Lower lobe of right lung (tissue), 2 donors: Measurements from ENCODE around the gene SPON1. TPM values are rescaled to one million over a fixed set of nuclear protein-coding genes. Genes with fewer than 3 reads are reported as not detected.

Source experiments
- ATAC-seq, 2 donors: fragments of 200-7000 bp; cut with Tn5 transposase; one replicate each; pipeline ENCODE4 v1.9.1; 2020 to 2022; ENCODE audit warnings: mild to moderate bottlenecking in 2 of 2, moderate library complexity in 2 of 2
- DNase-seq: peaks from one replicate; pipeline ENCODE4 v3.0.0-alpha.2; 2020
- H3K27ac ChIP-seq: fragments of 200-600 bp; one replicate; pipeline ENCODE4 v1.8.0; 2022
- H3K27me3 ChIP-seq: fragments of 200-600 bp; one replicate; pipeline ENCODE4 v1.8.0; 2022; ENCODE audit warnings: low read depth
- H3K36me3 ChIP-seq: fragments of 200-600 bp; one replicate; pipeline ENCODE4 v1.8.0; 2022; ENCODE audit warnings: mild to moderate bottlenecking
- H3K4me1 ChIP-seq: fragments of 200-600 bp; one replicate; pipeline ENCODE4 v1.8.0; 2022
- H3K4me3 ChIP-seq: fragments of 200-600 bp; one replicate; pipeline ENCODE4 v1.8.0; 2022; ENCODE audit warnings: mild to moderate bottlenecking
- H3K9me3 ChIP-seq: fragments of 200-600 bp; one replicate; pipeline ENCODE4 v1.8.0; 2022
- intact Hi-C: fragments of 100-400 bp; cut with DNase I; formaldehyde crosslinking; loops from one replicate; pipeline ENCODE4 v1.11.0; 2022
- total RNA-seq: library from RNA; stranded (reverse); fragmentation: NEBNext Ultra II Directional; extraction: Animal tissue kit (Norgen Biotek cat#: 25700); gene quantifications from one replicate; pipeline ENCODE4 v1.2.1, GENCODE V29; 2021
- TF ChIP-seq, protein P1 (sequence below): fragments of 200-600 bp; IDR thresholded peaks from one replicate; pipeline ENCODE4 v1.8.0; 2022; ENCODE audit warnings: antibody characterized with exemption, mild to moderate bottlenecking
- donor health status: DM: no; HTN: yes; CAD: no; lungs with severe emphysema.

Gene SPON1
- total RNA-seq, 1 donor from 2014 or later = 40.1 TPM

GRCh38 chr11:14186046-14186775 lies 223.7 kb downstream of the SPON1 start:
- H3K27ac ChIP-seq = no peak overlapping the region
- TF ChIP-seq, protein P1, sequence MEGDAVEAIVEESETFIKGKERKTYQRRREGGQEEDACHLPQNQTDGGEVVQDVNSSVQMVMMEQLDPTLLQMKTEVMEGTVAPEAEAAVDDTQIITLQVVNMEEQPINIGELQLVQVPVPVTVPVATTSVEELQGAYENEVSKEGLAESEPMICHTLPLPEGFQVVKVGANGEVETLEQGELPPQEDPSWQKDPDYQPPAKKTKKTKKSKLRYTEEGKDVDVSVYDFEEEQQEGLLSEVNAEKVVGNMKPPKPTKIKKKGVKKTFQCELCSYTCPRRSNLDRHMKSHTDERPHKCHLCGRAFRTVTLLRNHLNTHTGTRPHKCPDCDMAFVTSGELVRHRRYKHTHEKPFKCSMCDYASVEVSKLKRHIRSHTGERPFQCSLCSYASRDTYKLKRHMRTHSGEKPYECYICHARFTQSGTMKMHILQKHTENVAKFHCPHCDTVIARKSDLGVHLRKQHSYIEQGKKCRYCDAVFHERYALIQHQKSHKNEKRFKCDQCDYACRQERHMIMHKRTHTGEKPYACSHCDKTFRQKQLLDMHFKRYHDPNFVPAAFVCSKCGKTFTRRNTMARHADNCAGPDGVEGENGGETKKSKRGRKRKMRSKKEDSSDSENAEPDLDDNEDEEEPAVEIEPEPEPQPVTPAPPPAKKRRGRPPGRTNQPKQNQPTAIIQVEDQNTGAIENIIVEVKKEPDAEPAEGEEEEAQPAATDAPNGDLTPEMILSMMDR = no peak
- no peaks in the 10 kb centered on the region for H3K9me3 ChIP-seq
- ATAC-seq = no peak
- no peaks in the 10 kb centered on the region for H3K27me3 ChIP-seq
- no peak for DNase-seq
- H3K36me3 ChIP-seq = no peaks in the 10 kb centered on the region
- no peak overlapping the region for H3K4me3 ChIP-seq
- intact Hi-C loops = no loop called here
- H3K4me1 ChIP-seq = peaks cover 21% of the 10 kb centered on the region

GRCh38 chr11:14189874-14190273 lies 227.4 kb downstream of the SPON1 start:
- intact Hi-C loops = no loop called here
- DNase-seq = no peak

DNA sequence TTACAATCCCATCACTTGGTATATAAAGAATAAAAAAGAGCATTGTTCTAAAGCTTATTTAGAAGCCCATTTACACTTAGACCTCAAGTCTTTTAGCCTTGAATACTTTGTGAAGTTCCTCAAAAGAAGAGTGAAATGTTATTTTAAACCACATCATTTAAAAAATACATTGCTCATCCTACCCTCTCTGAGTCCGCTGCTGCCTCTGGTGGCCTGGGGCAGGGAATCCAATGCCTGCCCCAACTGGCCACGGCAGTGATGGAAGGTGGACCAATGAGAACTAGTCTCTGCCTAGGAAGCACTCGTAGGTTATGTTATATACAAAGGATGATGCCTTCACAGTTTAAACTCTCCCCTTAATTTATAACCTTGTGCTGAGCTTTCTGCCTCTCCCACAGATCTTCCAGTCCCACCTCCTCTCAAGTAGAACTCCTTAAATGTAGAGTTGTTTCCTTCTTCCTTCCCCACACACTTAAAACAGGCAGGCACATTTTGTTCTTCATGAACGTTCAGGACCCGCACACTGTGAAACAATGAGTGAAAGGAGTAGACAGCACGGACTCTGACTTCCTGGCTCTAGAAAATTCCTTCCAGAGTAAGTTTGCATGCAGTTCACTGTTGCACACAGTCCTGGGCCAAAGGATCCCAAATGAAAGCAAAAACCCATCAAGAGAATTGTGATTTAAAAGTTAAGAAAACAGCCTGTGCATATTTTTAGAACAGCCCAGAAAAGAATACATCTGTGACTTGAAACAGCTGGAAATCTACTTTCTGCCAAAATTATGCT lies 228.7 kb downstream of the SPON1 start:
- Histone ChIP-seq H3K9me3 (no peaks in the 10 kb centered on the region), H3K4me3 (no peak overlapping the region), H3K27me3 (no peaks in the 10 kb centered on the region), H3K4me1 (peaks cover 33% of the 10 kb centered on the region), H3K36me3 (no peaks in the 10 kb centered on the region), H3K27ac (peak overlapping the region; percentile 78)
- ATAC-seq (peak; percentile 72 to 81), DNase-seq (no peak)
- TF ChIP-seq, protein P1 = no peak
- intact Hi-C loops = no loop called here

More at GRCh38 chr11:14189874-14190273, 227.4 kb downstream of the SPON1 start:
- no peaks in the 10 kb centered on the region for H3K36me3 ChIP-seq
- peak; percentile 82 for ATAC-seq
- H3K27ac ChIP-seq = peak overlapping the region; percentile 78
- no peaks in the 10 kb centered on the region for H3K9me3 ChIP-seq
- no peak overlapping the region for H3K4me3 ChIP-seq
- TF ChIP-seq, protein P1 = no peak
- H3K27me3 ChIP-seq = no peaks in the 10 kb centered on the region
- H3K4me1 ChIP-seq = peaks cover 33% of the 10 kb centered on the region

- Histone ChIP-seq H3K9me3 (no peaks in the 10 kb centered on the region), H3K4me3 (no peak overlapping the region), H3K4me1 (peaks cover 33% of the 10 kb centered on the region), H3K27ac (no peak overlapping the region), H3K27me3 (no peaks in the 10 kb centered on the region), H3K36me3 (no peaks in the 10 kb centered on the region)
- DNase-seq = no peak
- TF ChIP-seq, protein P1 = no peak
- no peak for ATAC-seq
- intact Hi-C loops = no loop called here
Measured at GRCh38 chr11:14193644-14194043, 231.1 kb downstream of the SPON1 start.

DNA sequence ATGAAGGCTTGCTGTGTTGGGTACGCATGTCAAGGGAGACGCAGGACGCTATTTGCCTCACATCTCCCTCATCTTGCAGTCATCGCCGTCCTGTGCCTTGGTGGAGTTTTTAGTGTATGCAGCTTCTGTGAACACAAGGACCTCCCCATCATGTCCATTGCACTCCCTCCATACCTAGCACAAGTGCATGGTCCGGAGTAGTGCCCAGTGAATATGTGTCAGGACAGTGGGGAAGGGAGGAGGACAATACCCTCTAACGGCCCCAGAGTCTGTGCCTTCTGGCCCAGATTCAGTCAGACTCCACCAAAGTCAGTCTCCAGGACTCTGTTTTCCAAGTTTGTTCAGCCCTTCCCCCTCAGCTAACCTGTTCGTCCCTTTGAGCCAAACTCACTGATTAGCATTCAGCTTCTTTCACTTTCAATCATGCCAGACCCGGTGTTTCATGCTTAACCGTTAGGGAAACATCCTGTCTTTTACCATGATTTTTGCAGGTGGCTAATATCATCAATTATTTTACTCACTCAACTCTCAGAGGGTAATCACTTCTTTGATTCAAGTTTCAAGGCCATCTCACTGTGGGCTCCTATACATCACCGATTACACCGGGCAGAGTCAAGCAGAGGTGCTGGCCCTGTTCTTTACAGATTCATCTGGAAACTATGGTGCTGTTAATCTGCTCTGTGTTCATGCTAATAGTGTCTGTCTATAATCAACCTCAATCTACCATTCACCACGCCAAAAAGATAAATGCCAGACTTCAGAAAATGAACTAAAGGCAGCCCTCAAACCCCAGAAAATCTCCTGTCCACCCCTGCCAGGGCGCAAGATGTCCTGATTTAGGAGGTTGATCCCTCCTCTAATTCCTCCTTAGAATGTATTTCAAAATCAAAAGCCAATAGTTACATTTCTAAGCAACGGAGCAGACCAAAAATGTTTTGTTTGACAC lies 240.0 kb downstream of the SPON1 start:
- H3K27me3 ChIP-seq = no peaks in the 10 kb centered on the region

More for the DNA sequence above, 240.0 kb downstream of the SPON1 start:
- DNase-seq = no peak
- Histone ChIP-seq H3K9me3 (no peaks in the 10 kb centered on the region), H3K27ac (no peak overlapping the region), H3K4me3 (no peak overlapping the region), H3K4me1 (no peaks in the 10 kb centered on the region), H3K36me3 (no peaks in the 10 kb centered on the region)
- intact Hi-C loops = no loop called here
- no peak for ATAC-seq
- TF ChIP-seq, protein P1 = no peak
